Activated gamma-delta T cell (primary cell): ENCODE results near the gene NXF3.
"Not testable (repeated sequence)": the region's sequence is repeated elsewhere in the genome, so short reads cannot be mapped to it uniquely, and the experiment has no call there.

Experiments
- DNase-seq: peaks from one replicate; lab custom pipeline; 2025; lab: John Stamatoyannopoulos, UW
- total RNA-seq, 2 donors: gene quantifications; one replicate each; lab custom pipeline; 2026; lab: John Stamatoyannopoulos, UW

Gene NXF3, protein sequence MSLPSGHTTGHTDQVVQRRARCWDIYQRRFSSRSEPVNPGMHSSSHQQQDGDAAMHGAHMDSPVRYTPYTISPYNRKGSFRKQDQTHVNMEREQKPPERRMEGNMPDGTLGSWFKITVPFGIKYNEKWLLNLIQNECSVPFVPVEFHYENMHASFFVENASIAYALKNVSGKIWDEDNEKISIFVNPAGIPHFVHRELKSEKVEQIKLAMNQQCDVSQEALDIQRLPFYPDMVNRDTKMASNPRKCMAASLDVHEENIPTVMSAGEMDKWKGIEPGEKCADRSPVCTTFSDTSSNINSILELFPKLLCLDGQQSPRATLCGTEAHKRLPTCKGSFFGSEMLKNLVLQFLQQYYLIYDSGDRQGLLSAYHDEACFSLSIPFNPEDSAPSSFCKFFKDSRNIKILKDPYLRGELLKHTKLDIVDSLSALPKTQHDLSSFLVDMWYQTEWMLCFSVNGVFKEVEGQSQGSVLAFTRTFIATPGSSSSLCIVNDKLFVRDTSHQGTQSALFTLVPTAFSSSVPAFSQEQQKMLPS
- 0 reads per million in 2 donors for total RNA-seq

GRCh38 chrX:103092942-103093341 lies at the start of gene NXF3:
Gene NXF3, minus strand, starts transcription at chrX:103093143. Its CDS starts 120 bp downstream, at chrX:103093023.
- no peak for DNase-seq

GRCh38 chrX:103136528-103136927 lies 43.6 kb upstream of the NXF3 start:
- not testable (repeated sequence) for DNase-seq

- no peak for DNase-seq
Measured at GRCh38 chrX:103124284-103124683, 31.3 kb upstream of the NXF3 start.

DNA sequence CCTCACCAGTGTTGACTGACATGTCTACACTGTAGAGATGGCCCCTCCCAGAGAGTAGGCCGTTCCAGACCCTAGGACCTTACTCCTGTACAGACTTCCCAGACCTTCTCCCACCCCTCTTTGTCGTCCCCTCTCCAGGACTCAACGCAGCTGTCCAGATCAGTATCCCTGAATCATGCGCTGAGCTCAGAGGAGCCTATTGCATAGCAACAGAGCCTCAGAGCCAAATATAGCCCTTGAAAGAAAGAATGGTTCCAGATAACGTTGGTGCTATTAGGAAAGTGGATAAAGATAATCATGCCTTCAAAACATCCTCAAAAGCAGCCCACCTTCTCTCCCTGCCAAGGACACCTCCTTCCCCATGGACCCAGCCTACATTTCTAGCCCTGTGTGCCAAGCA lies 27.8 kb upstream of the NXF3 start:
- no peak for DNase-seq

DNA sequence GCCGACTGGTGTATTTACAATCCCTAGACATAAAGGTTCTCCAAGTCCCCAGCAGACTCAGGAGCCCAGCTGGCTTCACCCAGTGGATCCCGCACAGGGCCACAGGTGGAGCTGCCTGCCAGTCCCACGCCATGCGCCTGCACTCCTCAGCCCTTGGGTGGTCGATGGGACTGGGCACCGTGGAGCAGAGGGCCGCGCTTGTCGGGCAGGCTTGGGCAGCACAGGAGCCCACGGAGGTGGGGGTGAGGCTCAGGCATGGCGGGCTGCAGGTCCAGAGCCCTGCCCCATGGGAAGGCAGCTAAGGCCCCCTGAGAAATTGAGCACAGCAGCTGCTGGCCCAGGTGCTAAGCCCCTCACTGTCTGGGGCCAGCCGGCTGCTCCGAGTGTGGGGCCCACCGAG lies 24.0 kb upstream of the NXF3 start:
- not testable (repeated sequence) for DNase-seq

DNA sequence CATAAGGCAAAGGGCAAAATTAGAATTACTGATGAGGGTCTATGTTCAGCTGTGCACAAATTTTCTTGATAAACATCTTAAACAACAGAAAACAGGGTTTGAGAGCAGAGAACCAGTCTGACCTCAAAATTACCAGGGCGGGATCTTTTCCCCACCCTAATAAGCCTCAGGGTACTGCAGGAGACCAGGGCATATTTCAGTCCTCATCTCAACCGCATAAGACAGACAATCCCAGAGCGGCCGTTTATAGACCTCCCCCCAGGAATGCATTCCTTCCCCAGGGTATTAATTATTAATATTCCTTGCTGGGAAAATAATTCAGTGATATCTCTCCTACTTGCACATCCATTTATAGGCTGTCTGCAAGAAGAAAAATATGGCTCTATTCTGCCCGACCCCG lies 16.6 kb upstream of the NXF3 start:
- DNase-seq: not testable (repeated sequence)

DNA sequence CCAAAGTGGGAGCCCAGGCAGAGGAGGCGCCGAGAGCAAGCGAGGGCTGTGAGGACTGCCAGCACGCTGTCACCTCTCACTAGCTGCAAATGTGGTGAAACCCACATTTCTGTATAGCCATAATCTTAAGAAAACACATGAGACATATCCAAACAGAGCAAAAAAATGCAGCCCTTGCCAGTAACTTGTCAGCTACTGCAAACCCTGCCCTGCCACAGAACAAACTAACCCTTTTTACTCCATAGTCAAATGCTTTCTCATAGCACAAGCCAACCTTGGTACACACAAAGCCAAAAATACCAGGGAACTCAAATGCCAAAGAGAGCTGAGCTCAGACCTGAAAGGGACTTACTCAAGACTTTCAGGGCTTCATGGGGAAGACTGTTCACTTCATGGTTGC lies 14.9 kb upstream of the NXF3 start:
- no peak for DNase-seq

- DNase-seq: not testable (repeated sequence)
Measured at GRCh38 chrX:103107227-103107737, 14.3 kb upstream of the NXF3 start.

DNA sequence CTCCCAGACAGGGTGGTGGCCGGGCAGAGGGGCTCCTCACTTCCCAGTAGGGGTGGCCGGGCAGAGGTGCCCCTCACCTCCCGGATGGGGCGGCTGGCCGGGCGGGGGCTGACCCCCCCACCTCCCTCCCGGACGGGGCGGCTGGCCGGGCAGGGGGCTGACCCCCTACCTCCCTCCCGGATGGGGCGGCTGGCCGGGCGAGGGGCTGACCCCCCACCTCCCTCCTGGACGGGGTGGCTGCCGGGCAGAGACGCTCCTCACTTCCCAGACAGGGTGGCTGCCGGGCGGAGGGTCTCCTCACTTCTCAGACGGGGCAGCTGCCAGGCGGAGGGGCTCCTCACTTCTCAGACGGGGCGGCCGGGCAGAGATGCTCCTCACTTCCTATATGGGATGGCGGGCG lies 11.4 kb upstream of the NXF3 start:
- DNase-seq: not testable (repeated sequence)

DNA sequence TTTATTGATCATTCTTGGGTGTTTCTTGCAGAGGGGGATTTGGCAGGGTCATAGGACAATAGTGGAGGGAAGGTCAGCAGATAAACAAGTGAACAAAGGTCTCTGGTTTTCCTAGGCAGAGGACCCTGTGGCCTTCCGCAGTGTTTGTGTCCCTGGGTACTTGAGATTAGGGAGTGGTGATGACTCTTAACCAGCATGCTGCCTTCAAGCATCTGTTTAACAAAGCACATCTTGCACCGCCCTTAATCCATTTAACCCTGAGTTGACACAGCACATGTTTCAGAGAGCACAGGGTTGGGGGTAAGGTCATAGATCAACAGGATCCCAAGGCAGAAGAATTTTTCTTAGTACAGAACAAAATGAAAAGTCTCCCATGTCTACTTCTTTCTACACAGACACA lies 10.9 kb upstream of the NXF3 start:
- not testable (repeated sequence) for DNase-seq

DNA sequence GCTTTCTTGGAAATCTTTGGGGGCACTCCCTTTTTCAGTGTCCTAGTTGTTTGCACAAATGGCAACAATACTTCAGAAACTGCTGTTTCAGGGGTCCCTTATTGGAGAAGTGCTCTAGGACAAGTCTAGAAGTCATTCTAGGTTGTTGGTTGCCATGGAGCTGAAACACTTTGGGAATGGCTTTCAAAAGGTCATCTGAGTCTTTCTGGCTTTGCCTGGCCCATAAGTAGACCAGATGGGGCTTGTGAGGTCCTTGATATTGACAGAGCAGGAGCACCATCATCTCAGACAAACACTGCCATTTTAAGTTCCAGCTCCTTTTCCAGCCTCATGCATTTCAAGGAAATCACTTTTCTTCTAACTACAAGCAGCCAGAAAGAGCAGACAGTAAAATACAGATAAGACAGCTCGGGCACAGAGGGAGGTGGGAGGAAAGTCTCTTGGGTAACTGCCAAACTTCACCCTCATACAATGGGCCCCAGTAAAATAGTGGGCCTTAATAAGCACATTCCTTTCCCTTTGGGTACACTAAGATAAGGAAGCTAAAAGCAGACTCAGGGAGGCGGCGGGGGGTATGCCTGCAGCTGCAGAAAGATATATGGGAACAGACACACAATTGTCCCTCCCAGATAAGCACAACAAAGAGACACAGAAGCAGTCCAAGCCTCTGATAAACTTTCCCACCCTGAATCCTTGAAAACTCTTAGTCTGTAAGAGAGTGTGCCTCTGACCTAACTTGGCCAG lies 8.5 kb upstream of the NXF3 start:
- no peak for DNase-seq

GRCh38 chrX:103100484-103100883 lies 7.5 kb upstream of the NXF3 start:
- no peak for DNase-seq

GRCh38 chrX:103099691-103100090 lies 6.7 kb upstream of the NXF3 start:
- DNase-seq: no peak

- DNase-seq: no peak
Measured at GRCh38 chrX:103098488-103098887, 5.5 kb upstream of the NXF3 start.

GRCh38 chrX:103081051-103081450 lies 11.9 kb downstream of the NXF3 start:
- no peak for DNase-seq

DNA sequence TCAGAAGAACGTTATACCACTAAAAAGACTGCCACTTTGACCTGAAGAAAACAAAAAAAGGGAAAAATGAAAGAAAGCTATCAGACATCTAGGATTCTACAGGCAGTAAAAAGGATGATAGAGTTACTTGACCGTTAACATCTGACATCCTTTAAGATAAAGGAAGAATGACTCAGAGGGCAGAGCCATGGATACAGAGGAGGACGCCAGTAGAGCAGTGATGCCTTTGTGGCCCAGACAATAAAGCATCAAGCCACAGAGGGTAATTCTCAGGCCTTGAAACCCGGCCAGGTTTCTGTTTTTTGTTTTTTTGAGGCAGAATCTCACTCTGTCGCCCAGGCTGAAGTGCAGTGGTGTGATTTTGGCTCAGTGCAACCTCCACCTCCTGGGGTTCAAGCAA lies 19.5 kb downstream of the NXF3 start:
- DNase-seq: no peak

DNA sequence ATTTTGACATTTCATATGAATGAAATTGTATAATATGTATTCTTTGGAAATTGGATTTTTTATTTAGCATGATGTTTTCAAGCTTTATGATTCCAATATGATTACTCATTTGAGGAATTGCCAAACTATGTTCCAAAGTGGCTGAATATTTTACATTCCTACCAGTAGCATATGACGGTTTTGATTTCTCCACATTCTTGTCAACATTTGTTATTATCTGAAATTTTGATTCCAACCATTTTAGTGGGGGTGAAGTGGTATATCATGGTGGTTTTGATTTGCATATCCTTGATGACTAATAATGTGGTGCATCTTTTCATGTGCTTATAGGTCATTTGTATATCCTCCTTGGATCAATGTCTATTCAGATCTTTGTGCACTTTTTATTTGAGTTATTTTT lies 26.3 kb downstream of the NXF3 start:
- no peak for DNase-seq

GRCh38 chrX:103063918-103064434 lies 29.0 kb downstream of the NXF3 start, which contains the start of gene BEX1:
Gene BEX1, minus strand, starts transcription at chrX:103064171. Its CDS starts 897 bp downstream, at chrX:103063274.
- no peak for DNase-seq

GRCh38 chrX:103063191-103063845 lies 29.6 kb downstream of the NXF3 start:
- DNase-seq: no peak

DNA sequence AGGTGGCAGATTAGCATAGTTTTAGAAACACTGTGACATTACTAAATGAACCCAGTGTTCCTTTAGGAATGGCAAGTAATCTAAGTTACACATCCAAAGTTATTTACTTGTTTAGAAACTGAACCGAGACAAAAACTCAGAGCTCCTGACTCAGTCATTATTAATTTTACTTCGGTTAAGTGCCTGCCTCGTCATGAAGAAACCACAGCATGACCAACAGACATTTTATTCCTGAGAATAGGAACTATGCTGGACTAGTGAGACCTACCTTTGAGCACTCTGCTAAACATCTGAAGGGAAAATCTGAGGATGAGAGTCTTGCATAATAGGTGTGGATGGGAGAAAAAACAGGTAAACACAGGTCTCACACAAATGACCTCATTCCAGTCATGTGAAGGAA lies 31.5 kb downstream of the NXF3 start:
- no peak for DNase-seq

DNA sequence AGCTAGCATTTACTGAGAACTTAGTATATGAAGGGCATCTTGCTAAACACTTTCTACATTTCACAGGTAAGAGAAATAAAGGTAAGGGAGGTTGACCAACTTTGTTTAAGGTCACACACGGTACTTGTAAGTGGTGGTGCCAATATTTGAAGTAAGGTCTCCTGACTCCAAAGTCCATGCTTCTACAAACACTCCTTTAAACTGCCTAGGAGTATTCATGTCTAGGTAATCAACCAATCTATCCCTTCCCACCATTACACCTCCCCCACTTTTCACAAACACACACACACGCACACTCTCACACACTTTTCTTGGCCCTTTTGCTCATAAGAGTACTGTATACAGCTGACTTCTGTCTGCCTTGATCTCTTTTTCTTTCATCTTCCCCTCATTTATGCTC lies 36.0 kb downstream of the NXF3 start:
- DNase-seq: no peak

GRCh38 chrX:103052625-103053024 lies 40.3 kb downstream of the NXF3 start:
- no peak for DNase-seq
